Left renal pelvis (tissue), 4 donors: ENCODE results near the gene RAB3IP. TPM values are rescaled to one million over a fixed set of nuclear protein-coding genes. Genes with fewer than 3 reads are reported as not detected.
"Not testable (repeated sequence)": the region's sequence is repeated elsewhere in the genome, so short reads cannot be mapped to it uniquely, and the experiment has no call there.

Experiments used
- DNase-seq, 4 donors: peaks; one replicate each; pipeline ENCODE4 v3.0.0-alpha.2; 2013; ENCODE audit warnings: low read depth in 4 of 4, low spot score in 3 of 4
- polyA plus RNA-seq, 4 donors: library from polyadenylated mRNA; unstranded; fragments of 120-200 nt; gene quantifications; one replicate each; pipeline ENCODE4 v1.2.1, GENCODE V29; 2013; ENCODE audit not compliant: insufficient read length in 4 of 4

RAB3IP gene
- polyA plus RNA-seq, 4 donors, result 8.1 to 94.1 (median 71.7) TPM

DNA sequence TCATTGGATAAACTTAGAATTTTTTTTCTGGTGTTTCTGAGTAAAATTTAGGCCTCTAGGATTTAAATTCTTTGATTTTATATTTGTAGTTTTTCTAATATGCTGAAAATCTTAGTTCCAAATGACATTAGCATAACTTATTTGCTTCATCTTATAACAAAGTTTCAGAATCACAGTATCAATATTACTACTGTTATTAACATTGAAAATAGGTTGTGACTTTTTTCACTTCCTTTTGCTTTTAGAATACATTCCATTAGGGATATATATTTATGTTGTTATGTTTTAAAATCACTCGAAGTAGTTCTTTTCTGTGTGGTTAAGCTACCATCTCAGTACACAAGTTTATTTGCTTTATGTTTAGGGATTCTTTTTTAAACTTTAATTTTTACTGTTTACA lies 12.8 kb downstream of the RAB3IP start:
- no peak for DNase-seq

DNA sequence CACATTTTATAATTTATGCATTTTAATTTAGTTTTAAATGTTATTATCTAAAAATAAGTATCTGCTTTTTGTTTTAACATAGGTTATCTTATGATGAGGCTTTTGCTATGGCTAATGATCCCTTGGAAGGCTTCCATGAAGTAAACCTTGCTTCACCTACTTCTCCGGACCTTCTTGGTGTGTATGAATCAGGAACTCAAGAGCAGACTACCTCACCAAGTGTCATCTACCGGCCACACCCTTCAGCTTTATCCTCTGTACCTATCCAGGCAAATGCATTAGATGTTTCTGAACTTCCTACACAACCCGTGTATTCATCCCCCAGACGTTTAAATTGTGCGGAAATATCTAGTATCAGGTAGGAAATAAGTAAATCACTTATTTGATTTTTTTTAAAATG lies 16.6 kb downstream of the RAB3IP start:
- DNase-seq, result no peak

DNA sequence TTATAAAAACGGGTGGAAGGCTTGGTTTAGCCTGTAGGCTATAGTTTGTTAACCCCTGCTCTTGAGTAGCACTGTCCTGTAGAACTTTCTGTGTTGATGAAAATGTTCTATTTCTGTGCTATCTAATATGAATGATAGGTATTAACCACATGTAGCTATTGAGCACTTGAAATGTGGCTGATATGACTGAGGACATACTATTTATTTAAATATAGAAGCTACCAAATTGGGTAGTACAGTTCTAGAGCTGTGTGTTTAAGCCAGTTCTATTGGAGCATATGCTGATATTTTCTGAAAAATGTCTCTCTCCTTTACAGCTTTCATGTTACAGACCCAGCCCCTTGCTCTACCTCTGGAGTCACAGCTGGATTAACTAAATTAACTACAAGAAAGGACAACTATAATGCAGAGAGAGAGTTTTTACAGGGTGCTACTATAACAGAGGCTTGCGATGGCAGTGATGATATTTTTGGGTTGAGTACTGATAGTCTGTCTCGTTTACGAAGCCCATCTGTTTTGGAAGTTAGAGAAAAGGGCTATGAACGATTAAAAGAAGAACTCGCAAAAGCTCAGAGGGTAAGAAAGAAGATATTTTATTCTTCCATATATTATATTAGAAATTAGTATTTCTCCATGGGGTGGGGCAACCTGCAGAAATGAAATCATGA lies 17.6 kb downstream of the RAB3IP start:
- DNase-seq, result no peak

DNA sequence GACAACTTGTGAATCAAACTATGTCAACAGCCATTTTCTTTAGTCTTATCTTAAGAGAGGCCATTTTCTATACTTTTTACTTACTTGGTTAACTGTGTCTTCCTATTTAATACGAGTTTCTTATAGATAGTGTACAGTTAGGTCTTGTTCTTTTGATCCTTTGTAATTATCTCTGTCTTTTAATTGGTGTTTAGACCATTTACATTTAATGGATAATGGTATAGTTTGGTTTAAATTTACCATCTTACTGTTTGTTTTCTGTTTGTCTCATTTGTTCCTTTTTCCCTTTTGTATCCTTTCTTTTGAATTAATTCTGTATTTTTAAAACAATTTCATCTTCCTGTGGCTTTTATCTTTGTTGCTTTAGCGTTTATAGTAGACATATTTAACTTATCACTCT lies 19.4 kb downstream of the RAB3IP start:
- DNase-seq, result no peak

DNA sequence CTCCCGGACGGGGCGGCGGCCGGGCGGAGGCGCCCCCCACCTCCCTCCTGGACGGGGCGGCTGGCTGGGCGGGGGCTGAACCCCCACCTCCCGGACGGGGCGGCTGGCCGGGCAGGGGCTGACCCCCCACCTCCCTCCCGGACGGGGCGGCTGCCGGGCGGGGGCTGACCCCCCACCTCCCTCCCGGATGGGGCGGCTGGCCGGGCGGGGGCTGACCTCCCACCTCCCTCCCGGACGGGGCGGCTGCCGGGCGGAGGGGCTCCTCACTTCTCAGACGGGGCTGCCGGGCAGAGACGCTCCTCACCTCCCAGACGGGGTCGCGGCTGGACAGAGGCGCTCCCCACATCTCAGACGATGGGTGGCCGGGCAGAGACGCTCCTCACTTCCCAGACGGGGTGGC lies 20.9 kb downstream of the RAB3IP start:
- DNase-seq, result not testable (repeated sequence)

DNA sequence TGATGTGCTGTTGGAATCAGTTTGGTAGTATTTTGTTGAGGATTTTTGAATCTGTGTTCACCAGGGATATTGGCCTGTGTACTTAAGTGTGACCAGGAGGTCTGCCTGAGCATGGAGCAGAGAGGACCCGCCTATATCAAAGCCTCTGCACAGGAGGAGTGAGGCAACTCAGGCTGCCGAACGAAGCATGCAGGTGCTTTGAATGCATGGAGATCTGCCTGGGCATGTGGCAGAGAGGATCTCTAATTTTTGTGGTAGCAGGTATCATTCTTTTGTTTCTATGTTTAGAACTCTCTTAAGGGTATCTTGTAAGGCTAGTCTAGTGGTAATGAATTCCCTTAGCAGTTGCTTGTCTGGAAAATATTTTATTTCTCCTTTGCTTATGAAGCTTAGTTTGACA lies 26.9 kb downstream of the RAB3IP start:
- no peak for DNase-seq

DNA sequence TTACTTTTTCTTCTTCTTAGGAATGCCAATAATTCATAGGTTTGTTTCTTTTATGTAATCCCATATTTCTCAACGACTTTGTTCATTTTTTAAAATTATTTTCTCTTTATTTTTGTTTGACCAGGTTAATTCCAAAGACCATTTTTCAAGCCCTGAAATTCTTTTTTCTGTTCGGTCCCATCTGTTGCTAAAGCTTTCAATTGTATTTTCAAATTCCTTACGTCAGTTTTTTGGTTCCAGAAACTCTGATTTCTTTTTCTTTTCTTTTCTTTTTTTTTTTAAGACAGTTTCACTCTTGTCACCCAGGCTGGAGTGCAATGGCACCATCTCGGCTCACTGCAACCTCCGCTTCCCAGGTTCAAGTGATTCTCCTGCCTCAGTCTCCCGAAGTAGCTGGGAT lies 27.6 kb downstream of the RAB3IP start:
- DNase-seq, result no peak

DNA sequence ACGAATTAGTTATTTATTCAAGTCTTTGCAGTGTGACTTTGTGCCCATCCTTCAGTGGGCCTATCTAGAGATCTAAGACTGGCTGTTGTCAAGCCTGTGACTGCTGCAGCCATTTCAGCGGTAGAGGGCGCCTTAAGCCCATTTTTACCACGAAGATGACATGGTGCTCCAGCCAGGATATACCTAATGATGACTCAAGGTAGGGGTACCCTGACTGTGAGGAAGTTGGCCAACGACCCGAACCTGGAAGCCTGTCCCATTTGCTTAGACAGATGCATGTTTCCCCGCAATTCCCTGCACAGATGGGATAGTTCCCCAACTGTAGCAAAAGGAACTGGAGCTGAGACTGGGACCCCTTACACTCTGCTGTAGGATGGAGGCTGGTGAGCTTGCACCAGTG lies 41.3 kb downstream of the RAB3IP start:
- DNase-seq, result no peak

DNA sequence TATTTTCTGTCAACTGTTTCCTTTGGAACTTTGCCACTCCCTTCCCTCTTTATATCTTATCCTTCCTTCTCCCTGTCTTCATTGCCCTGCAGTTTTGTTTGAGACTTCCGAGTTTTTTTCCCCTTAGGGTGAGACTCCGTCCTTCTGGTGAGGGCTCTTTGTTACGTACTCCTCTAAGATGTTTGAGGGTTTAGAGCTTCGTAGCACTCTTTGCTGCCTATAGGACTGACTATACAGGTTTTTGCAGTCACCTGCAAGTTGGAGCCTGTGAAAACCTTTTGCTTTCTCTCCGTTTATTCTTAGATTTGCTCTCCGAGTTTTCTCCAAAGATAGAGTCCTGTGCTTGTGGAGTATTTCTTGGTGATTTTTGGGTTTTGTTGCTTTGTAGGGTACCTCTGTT lies 44.7 kb downstream of the RAB3IP start:
- DNase-seq, result no peak

DNA sequence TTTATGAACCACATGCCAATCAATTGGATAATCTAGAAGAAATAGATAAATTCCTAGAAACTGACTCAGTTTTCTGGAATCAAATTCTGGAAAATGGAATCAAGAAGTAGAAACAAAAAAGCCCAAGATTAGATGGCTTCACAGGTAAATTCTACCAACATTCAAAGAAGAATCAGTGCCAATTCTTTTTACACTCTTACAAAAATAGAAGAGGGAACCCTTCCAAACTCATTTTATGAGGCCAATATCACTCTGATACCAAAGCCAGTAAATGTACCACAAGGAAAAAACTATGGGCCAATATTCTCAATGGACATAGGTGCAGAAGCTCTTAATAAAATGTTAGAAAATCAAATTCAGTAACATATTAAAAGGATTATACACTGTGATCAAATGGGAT lies 50.7 kb downstream of the RAB3IP start:
- DNase-seq, result no peak

DNA sequence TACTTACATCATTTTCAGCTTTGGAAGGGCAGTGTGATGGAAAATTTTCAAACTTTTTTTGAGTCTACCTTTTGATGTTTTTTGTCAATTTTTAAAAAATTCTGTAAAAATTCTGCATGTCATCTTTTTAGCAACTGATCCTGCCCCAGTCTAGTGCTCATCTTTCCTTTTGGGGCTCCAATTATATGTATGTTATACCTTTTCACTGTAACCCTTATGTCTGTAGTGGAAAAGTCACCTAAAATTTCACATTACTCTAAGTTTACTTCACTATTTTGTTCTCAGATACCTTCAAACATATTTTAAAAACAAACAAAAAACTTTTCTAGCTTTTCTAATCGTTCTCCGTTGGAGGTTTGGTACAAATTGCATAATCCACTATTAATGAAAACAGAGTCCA lies 53.9 kb downstream of the RAB3IP start:
- no peak for DNase-seq

DNA sequence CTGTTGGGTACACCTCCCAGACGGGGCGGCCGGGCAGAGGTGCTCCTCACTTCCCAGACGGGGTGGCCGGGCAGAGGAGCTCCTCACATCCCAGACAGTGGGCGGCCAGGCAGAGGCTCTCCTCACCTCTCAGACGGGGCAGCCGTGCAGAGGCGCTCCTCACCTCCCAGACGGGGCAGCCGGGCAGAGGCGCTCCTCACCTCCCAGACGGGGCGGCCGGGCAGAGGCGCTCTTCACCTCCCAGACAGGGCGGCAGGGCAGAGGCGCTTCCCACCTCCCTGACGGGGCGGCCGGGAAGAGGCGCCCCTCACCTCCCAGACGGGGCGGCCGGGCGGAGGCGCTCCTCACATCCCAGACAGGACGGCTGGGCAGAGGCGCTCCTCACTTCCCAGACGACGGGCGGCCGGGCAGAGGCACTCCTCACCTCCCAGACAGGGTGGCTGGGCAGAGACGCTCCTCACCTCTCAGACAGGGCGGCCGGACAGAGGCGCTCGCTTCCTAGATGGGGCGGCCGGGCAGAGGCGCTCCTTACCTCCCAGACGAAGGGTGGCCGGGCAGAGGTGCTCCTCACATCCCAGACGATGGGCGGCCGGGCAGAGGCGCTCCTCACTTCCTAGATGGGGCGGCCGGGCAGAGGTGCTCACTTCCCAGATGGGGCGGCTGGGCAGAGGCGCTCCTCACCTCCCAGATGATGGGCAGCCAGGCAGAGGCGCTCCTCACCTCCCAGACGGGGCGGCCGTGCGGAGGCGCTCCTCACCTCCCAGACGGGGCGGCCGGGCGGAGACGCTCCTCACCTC lies 68.6 kb downstream of the RAB3IP start:
- DNase-seq, result not testable (repeated sequence)

DNA sequence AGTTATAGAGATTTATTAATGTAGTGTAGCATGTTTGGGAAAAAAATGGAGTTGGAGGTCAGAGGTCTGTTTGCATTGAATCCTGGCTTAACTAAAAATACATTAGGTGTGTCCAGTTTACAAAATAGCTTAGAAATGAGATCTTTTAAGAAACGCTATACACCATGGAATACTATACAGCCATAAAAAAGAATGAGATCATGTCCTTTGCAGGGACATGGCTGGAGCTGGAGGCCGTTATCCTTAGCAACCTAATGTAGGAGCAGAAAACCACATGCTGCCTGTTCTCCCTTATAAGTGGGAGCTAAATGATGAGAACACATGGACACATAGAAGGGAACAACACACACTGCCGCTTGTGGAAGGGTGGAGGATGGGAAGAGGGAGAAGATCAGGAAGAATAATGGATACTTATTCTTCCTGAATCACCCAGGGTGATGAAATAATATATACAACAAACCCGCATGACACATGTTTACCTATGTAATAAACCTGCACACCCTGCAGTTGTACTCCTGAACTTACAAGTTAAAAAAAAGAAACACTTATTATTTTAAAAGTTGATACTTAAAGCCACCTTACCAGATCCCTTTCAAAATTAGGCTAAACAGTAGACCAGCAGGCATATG lies 72.3 kb downstream of the RAB3IP start:
- no peak for DNase-seq

DNA sequence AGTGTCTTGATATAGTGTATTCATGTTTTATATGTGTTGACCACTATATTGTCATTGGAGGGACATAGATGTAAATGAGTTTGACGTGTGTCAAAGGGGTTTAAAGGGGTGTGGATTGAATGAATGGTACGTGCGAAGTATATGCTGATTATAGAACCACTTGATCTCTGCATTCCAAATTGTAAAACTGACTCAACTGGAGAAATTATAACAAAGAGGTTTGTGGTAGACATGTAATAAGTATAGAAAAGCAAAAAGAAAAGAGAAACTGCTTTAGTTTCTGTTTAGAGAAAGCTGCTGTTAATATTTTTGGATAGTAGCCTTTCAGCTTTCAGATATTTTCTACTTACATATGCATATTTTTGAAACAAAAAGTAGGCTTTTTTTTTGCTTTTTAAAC lies 77.4 kb downstream of the RAB3IP start:
- no peak for DNase-seq

DNA sequence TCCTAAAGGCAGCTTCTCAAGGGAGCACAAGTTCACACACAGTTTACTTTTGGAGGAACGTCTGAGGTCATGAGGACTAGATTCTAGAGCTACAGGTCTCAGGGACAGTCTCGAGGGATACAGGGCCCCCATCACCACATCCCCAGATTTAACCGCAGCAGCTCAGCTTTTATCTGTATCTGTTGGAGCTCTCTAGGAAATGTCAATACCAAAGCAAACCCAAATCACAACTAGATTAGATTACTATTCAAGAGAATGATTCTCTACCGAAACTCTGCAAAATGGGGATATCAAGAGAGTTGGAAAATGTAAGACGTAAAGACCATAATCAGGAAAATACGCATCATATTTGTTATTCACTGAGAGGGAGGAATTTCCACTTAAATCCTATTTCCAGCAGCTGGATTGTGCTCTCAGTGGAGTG lies 82.4 kb downstream of the RAB3IP start:
- DNase-seq, result no peak

DNA sequence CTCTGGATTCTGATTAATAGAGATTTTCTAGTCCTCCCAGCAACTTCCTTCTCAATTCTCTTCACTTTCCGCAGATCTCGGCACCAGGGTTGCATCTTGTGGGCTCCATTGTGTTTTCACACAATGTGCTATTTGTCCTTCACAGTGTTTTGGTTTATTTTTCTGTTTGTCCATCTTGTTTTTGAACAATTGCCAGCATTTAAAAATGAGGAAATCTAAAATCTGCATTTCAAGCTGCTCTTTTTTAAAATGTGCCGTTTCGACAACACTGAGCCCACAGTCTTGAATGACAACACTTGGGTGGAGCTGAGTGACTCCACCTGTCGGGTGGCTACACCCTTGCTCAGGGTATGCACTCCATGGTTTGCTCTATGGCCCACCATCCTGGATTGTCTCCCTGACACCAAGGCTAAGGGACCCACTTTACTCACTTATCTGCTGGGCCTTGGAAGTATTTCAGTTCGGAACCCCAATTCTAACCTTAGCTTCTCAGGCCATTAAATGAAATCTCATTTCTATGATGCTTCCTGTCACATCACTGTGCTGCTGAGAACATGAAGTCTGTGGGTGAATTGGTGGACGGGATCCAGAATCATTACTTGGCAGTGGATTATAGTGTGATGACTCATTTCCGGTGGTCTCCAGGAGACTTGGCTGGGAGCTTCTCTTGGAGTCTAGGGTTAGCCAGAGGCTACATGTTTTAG lies 82.9 kb downstream of the RAB3IP start:
- DNase-seq, result no peak

DNA sequence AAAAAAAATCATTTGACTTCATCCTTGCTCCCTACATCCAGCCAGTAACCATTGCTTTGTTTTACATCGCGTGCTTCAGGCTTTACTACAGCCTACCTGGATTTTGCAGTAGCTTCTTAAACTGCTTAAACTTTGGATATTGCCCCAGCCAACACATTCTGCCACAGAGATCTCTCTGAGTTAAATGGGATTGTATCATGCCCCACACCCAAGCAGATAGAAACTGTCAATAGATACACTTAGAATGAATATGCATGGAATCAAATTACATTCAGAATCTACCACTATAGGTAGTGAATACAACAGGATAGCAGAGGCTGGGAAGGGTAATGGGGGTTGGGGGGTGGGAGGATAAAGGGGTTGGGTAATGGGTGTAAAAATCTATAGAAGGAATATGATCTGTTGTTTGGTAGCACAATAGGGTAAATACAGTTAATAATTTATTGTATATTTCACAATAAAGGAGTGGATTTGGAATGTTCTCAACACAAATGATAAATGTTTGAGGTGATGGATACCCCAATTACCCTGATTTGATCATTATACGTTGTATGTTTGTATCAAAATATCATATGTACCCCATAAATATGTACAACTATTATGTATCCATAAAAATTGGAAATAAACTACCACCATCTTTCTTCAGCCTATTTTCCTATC lies 83.7 kb downstream of the RAB3IP start:
- no peak for DNase-seq

DNA sequence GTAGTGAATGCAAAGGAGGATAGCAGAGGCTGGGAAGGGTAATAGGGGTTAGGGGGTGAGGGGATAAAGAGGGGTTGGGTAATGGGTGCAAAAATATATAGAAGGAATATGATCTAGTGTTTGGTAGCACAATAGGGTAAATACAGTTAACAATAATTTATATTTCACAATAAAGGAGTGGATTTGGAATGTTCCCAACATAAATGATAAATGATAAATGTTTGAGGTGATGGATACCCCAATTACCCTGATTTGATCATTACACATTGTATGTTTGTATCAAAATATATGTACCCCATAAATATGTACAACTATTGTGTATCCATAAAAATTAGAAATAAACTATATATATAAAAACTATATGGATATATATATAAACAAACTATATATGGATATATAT lies 85.4 kb downstream of the RAB3IP start:
- no peak for DNase-seq

DNA sequence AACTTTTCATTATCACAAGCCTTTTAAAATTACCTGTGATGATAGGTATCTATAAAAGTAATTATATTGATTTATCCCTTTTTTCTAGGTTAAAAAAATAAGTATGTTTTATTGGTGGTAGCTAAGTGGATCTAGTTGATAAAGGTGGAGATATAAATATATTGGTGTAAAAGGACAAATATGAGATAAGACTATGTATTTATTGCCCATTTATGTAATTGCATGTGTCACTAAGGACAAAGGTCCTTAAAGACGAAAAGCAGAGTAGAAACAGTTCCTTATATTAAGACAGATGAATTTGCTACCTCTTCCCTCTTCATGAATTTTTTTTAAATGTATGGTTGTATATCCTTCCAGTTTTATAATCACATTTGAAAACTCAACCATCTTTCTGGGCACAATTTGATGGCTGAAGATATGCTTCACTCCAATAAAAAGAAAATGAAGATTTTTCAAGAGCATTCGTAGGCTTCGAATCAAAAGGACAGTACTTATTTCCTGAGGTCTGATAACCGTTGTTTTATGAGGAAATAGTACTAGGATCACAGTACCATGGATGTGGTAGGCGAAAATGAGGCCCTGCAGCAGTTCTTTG lies 86.4 kb downstream of the RAB3IP start, which contains the start of gene MYRFL:
TSS of gene MYRFL (plus strand) at position 262 of the 595 bp plus-strand sequence. CDS start at position 553, 291 bp downstream.
- DNase-seq, result no peak

DNA sequence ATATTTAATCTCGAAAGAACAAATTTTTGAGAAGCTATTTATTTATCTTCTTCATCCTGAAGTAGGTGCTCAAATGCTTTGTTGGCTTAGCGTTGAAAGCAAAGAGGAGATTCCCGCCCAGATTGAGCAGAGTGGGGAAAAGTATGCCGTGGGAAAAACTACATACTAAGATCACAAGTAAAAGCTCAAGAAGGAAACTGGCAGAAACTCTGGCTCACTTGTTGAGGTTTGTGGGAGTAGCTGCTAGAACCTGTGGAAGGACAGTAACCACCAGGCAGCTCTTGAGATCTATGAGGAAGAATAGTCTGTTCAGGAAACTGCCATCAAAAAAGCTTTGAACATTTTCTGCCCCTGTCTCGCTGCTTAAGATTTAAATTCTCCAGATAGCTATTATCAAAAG lies 90.2 kb downstream of the RAB3IP start:
- DNase-seq, result no peak
